GDM1 (cell line): ENCODE measurements around the gene ZBTB8OS.

Experiments
- DNase-seq: peaks from one replicate; lab custom pipeline; 2025; lab: John Stamatoyannopoulos, UW

The ZBTB8OS gene

DNA sequence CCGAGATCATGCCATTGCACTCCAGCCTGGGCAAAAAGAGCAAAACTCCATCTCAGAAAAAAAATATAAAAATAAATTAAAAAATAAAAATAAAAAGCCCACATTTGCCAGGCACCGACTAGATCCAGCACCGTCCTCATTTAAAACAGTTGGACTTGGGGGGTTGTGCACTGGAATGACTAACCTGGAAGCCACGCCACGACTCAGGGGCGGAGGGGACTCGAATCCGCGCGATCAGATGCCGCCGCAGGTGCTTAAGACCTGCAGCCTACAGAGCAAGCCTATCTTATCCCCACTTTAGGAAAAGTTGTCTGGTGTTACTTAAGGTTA, 38.5 kb downstream of the ZBTB8OS start:
- DNase-seq = no peak

- no peak for DNase-seq
These were observed 41.2 kb downstream of the ZBTB8OS start for GRCh38 chr1:32609180-32609579.

GRCh38 chr1:32606565-32607371, 43.6 kb downstream of the ZBTB8OS start:
- DNase-seq = no peak

DNA sequence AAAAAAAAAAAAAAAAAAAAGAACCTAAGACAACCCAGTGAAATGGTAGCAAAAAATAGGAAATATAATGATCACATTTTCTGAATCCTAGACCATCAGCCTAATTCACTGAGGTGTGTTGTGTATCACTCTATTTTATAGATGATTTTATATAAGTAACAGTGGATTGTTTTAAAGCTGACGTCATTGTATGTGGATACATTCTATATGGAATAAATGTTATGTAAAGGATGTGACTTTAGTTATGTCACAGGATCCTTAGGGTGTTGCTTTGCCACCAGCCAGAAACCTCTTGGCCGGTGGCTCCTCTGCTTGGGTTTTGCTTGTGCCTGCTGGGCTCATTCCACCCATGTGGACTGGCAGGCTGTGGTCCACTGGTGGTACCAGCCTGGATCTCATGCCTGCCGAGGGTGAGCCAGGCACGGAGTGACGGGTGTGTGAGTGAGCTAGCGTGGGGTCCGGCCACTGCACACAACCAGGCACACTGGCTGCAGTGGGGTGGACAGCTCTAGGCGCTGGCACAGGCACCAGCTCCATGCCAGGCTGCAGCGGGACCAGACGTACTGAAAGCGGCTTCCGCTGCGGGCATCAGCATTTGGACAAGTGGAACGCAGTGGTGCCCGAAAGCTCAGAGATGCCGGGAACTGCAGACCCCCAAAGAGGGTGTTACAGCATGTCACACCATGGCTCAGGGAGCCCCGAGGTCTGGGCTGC, 44.5 kb downstream of the ZBTB8OS start:
- DNase-seq = no peak

GRCh38 chr1:32600034-32600433, 50.3 kb downstream of the ZBTB8OS start:
- no peak for DNase-seq

- DNase-seq = no peak
These were observed 57.4 kb downstream of the ZBTB8OS start for GRCh38 chr1:32592943-32593342.

DNA sequence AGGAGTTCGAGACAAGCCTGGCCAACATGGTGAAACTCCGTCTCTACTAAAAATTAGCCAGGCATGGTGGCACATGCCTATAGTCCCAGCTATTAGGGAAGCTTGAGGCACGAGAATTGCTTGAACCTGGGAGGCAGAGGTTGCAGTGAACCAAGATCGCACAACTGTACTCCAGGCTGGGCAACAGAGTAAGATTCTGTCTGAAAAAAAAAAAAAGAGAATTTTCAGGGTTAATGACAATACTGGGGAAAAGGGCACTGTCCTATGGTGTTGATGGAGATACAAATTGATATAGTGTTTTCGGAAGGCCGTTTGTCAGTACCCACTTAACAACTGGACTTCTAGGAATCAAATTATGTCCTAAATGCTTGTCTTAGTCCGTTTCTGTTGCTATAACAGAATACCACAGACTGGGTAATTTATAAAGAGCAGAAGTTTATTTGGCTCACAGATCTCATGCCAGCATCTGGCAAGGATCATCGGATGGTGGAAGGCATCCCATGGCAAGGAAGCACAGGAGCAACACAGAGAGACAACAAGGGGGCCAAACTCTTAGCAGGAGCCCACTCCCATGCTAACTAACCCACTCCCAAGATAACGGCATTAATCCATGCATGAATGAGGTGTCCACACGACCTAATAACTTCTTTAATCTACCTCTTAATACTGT, 69.9 kb downstream of the ZBTB8OS start:
- DNase-seq = no peak
